HG03066 (cell line): ENCODE data around the gene SBNO1.
"Not testable (repeated sequence)": the region's sequence is repeated elsewhere in the genome, so short reads cannot be mapped to it uniquely, and the experiment has no call there.

Source experiments
- ATAC-seq: cut with Tn5 transposase; IDR thresholded peaks from one replicate; pipeline ENCODE4 v1.9.1; 2021; ENCODE audit warnings: low read depth; ENCODE audit not compliant: unreplicated experiment

SBNO1 gene

DNA sequence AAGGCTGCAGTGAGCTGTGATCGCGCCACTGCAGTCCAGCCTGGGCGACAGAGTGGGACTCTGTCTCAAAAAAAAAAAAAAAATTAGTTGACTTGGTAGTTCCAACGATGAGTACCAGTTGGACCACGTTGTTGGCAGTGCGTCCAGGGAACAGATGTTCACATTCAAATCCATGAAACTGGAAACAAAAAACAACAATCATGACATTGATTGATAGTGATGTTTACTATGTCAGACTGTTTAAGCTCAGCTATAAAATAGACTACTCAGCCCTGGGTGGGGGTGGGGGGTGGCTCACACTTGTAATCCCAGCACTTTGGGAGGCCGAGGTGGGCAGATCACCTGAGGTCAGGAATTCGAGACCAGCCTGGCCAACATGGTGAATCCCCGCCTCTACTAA, 112.3 kb downstream of the SBNO1 start:
- not testable (repeated sequence) for ATAC-seq

DNA sequence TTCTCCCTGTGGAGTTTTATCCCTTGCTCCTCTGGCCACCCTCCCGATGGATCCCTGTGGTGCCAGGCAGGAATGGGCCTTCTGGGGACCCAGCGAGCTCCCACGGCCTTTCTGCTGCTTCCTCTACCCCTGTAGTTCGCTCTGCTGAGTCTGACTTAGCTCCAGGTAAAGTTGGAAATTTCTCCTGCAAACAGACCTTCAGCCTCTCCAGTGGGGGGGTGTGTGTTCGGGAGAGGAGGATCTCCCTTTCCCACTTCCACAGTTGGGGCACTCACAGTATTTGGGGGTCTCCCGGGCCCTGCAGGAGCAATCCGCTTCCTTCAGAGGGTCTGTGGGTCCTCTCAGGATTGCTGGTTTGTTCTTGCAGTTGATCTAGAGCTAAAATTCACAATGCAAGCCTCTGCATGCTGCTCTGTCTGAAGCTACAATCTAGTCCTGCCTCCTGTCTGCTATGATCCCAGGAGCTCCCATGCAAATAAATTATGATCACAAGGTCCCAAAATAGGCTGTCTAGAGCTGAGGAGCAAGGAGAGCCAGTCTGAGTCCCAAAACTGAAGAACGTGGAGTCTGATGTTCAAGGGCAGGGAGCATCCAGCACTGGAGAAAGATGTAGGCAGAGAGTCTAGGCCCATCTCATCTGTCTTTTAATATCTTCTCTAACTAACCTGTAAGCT, 113.1 kb downstream of the SBNO1 start:
- ATAC-seq = no peak

DNA sequence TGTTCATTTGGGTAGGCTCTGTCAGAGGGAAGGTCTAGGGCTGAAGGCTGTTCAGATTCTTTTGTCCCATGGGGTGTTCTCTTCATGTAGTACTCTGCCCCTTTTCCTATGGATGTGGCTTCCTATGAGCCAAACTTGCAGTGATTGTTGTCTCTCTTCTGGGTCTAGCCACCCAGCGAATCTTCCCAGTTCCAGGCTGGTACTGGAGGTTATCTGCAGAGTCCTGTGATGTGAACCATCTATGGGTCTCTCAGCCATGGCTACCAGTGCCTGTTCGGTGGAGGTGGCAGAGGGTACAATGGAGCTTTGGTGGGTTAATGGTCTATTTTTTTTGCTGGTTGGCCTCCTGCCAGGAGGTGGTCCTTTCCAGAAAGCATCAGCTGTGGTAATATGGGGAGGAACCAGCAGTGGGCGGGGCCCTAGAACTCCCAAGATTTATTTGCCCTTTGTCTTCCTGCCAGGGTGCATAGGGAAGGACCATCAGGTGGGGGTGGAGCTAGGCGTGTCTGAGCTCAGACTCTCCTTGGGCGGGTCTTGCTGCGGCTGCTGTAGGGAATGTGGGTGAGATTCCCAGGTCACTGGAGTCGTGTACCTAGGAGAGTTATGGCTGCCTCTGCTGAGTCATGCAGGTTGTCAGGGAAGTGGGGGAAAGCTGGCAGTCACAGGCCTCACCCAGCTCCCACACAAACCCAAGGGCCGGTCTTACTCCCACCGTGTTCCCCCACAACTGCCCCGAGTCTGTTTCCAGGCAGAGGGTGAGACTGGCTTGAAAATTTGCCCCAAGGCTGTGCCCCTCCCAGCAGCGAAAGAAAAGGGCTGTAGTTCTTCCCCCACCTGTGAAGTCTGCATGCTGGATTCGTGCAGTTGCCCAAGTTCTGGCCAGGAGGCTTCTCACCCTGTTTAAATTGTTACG, 113.9 kb downstream of the SBNO1 start:
- no peak for ATAC-seq

DNA sequence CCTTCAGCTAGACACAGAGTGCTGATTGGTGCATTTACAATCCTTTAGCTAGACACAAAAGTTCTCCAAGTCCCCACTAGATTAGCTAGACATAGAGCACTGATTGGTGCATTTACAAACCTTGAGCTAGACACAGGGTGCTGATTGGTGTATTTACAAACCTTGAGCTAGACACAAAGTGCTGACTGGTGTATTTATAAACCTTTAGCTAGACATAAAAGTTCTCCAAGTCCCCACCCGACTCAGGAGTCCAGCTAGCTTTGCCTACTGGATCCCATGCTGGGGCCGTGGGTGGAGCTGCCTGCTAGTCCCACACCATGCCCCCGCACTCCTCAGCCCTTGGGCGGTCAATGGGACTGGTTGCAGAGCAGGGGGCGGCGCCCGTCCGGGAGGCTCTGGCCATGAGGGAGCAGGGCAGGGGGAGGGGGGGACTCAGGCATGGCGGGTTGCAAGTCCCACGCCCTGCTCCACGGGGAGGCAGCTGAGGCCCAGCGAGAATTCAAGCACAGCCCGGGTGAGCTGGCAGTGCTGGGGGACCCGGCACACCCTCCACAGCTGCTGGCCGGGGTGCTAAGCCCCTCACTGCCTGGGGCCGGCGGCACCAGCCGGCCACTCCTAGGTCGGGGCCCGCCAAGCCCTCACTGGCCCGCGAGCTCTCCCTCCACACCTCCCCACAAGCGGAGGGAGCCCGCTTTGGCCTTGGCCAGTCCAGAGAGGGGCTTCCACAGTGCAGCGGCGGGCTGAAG, 115.5 kb downstream of the SBNO1 start:
- ATAC-seq = not testable (repeated sequence)

DNA sequence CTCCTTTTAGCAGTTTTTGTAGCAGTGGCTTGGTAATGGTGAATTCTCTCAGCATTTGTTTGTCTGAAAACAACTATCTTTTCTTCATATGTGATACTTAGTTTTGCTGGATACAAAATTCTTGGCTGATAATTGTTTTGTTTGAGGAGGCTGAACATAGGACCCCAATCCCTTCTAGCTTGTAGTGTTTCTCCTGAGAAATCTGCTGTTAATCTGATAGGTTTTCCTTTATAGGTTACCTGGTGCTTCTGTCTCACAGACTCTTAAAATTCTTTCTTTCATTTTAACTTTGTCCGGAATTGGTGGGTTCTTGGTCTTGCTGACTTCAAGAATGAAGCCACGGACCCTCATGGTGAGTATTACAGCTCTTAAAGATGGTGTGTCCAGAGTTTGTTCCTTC, 116.5 kb downstream of the SBNO1 start:
- ATAC-seq = not testable (repeated sequence)

DNA sequence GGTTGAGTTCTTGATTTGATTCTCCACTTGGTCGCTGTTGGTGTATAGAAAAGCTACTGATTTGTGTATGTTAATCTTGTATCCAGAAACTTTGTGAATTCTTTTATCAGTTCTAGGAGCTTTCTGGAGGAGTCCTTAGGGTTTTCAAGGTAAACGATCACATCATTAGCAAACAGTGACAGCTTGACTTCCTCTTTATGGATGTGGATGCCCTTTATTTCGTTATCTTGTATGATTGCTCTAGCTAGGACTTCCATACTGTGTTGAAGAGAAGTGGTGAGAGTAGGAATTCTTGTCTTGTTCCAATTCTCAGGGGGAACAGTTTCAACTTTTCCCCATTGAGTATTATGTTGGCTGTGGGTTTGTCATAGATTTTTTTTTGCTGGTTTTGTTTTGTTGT, 119.0 kb downstream of the SBNO1 start:
- no peak for ATAC-seq

DNA sequence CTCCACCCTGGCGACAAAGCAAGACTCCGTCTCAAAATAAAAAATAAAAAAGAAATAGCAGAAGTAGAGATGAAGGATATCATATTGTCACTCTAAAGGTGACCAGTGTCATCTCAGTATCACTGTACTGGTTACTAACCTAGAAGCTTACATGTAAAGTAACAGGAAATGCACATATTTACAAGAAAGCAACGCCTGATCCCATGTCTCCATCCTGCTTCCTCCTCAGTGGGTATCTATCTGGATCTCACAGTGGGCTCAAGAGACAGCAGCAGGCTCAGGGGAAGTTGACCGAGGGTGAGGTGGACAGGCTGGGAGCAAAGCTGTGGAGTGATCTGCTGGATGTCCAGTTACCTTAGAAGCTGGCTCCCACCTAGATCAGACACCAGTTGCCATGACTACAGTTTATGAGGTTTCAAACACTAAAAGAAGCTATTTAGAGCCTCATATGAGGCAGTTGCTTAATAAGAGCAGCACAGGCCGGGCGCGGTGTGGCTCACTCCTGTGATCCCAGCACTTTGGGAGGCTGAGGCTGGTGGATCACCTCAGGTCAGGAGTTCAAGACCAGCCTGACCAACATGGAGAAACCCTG, 120.9 kb downstream of the SBNO1 start:
- no peak for ATAC-seq

DNA sequence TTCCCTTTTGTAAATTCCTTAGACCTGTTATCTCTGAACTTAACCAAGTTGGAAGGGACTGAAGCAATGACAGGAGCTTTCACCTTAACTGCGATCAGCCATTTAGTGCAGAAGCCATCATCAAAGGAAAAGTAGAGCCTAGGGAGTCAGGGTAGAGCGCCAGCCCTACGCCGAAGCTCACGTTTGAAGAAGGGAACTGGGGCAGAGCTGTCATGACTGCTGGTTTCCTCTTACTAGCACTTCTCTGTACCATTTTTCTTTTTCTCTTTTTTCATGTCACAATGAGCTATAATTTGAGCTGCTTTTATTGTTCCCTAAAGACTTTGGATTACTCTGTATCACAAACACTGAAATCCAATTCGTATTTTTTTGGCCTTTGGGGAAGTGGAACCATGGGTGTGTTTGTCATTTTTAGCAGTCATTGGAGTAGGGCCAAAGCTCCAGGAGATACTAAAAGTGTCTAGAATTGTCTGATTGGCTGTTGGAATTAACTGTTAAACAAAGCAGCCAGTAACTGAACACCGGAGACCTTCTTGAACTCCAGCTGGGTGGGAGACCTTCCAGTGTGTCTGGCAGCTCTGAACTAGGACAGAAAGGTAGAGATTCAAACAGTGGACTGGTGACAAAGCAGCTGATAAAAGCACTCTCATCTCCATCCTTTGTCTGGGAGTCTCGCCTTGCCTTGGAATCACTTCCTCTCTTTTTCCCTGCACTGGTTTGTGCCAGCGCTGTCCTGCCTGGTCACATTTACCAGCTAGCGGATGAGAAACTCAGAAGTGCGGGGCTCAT, 122.3 kb downstream of the SBNO1 start:
- no peak for ATAC-seq
